Measurements from ENCODE around the gene CLEC16A. TPM values are rescaled to one million over a fixed set of nuclear protein-coding genes. Genes with fewer than 3 reads are reported as not detected.

CLEC16A gene
- total and polyA plus RNA-seq, 9 of the 15 experiments (the other 6 are each of a cell fraction or from before 2014, with no cell fraction given), result 1.00 to 22.3 (median 10.0) TPM

- WGBS (ENCODE audit: insufficient coverage, low coverage, missing lambda C conversion rate), result 94% methylated on average over 9 of the region's 9 CpGs
- Histone ChIP-seq H3K9ac (ENCODE audit: insufficient read depth in 1 of 2, low read depth in 2 of 2, low read length in 2 of 2) (no peak overlapping the region), H3K4me3 (no peak overlapping the region), H3K27ac (ENCODE audit: extremely low read depth, low read depth, low read length) (no peak overlapping the region), H3K4me1 (replicated peaks in 1 of 2; ENCODE audit: control insufficient read depth in 2 of 2, insufficient read depth in 2 of 2, low read length in 2 of 2) (peaks cover 0 to 9% of the 10 kb centered on the region in 2 experiments; a peak in 3 of 5 replicates), H3K27me3 (ENCODE audit: control insufficient read depth in 2 of 2, insufficient read depth in 2 of 2, low read length in 2 of 2) (no peaks in the 10 kb centered on the region), H3K79me2 (ENCODE audit: control insufficient read depth, insufficient read depth, low read length) (no peaks in the 10 kb centered on the region), H3K9me1 (ENCODE audit: control insufficient read depth, insufficient read depth, low read length) (no peaks in the 10 kb centered on the region), H3K9me3 (replicated peaks; ENCODE audit: control insufficient read depth, insufficient read depth, low read depth, low read length) (no peaks in the 10 kb centered on the region), H3K36me3 (ENCODE audit: control insufficient read depth, insufficient read depth, low read length) (peaks cover 20% of the 10 kb centered on the region; the same call in 2 of the 3 replicates), H4K20me1 (replicated peaks; ENCODE audit: control insufficient read depth, insufficient read depth, low read length) (no peaks in the 10 kb centered on the region), H3K4me2 (ENCODE audit: insufficient read depth, low read length) (no peak overlapping the region), H2AFZ (ENCODE audit: low read depth, low read length) (no peak overlapping the region)
- no peak for DNase-seq (ENCODE audit: extremely low read depth in 1 of 4, low spot score in 3 of 4)
- CTCF ChIA-PET (ENCODE audit: low intra/inter-chr PET ratio), result no interaction called here
- in situ Hi-C loops (cut with MboI), result no loop called here
- no TSS peak for BruUV-seq (replicated peaks)
- FAIRE-seq, result no peak
- no peak for ATAC-seq
- POLR2A ChIA-PET, result interaction anchor here (0.8 to 1.5 kb wide), 5 partner anchors 13 to 42 kb away, joined by 3 to 6 read pairs (median 3); no protein-coding TSS in a partner anchor
- intact Hi-C loops (cut with micrococcal nuclease), result no loop called here
- no peak for TF ChIP-seq ZNF778 (CRISPR knock-in tag; IDR thresholded peaks at IDR 0.05)
- TF ChIP-seq SIN3A (IDR thresholded peaks at IDR 0.05; ENCODE audit: borderline replicate concordance in 2 of 2, control insufficient read depth in 1 of 2, low read depth in 2 of 2, low read length in 2 of 2), result no peak
- no peak for TF ChIP-seq RBM14 (IDR thresholded peaks at IDR 0.05; ENCODE audit: borderline replicate concordance, insufficient read depth, low read depth, low read length)
- no peak for TF ChIP-seq ZNF24 (IDR thresholded peaks at IDR 0.05)
- TF ChIP-seq BDP1 (IDR thresholded peaks at IDR 0.05; ENCODE audit: insufficient read depth, insufficient read length), result no peak
- no peak for TF ChIP-seq LEF1 (IDR thresholded peaks at IDR 0.05)
- no peak for TF ChIP-seq MTF1 (CRISPR knock-in tag; IDR thresholded peaks at IDR 0.05; ENCODE audit: borderline replicate concordance)
- TF ChIP-seq MLLT1 (IDR thresholded peaks at IDR 0.05), result no peak
- no peak for TF ChIP-seq RAD51 (IDR thresholded peaks at IDR 0.05; ENCODE audit: borderline replicate concordance, low read depth)
- no peak for TF ChIP-seq TBP (optimal IDR thresholded peaks at IDR 0.05; ENCODE audit: low read depth, low read length)
- no peak for TF ChIP-seq POLR2H (tag; IDR thresholded peaks at IDR 0.05; ENCODE audit: low read depth)
- no peak for TF ChIP-seq ZNF699 (CRISPR knock-in tag; IDR thresholded peaks at IDR 0.05; ENCODE audit: insufficient replicate concordance)
- TF ChIP-seq EP300 (IDR thresholded peaks at IDR 0.05; ENCODE audit: low read length), result no peak
- no peak for TF ChIP-seq EGR1 (conservative IDR thresholded peaks at IDR 0.05)
- no peak for TF ChIP-seq TOE1 (IDR thresholded peaks at IDR 0.05; ENCODE audit: borderline replicate concordance)
- TF ChIP-seq TOE1 (CRISPR knock-in tag; IDR thresholded peaks at IDR 0.05; ENCODE audit: borderline replicate concordance, low read depth), result no peak
- TF ChIP-seq FOSL1 (tag; conservative IDR thresholded peaks at IDR 0.05), result no peak
- no peak for TF ChIP-seq ZNF277 (CRISPR knock-in tag; IDR thresholded peaks at IDR 0.05; ENCODE audit: borderline replicate concordance)
- TF ChIP-seq BRF2 (IDR thresholded peaks at IDR 0.05; ENCODE audit: borderline replicate concordance, insufficient read depth, insufficient read length), result no peak
Observed at GRCh38 chr16:11057711-11058345, 113.5 kb downstream of the CLEC16A start.

Data from K562 (cell line).